NCI-H69 (cell line): ENCODE measurements around the gene FREM2.

Source experiments
- DNase-seq: peaks from one replicate; lab custom pipeline; 2025; lab: John Stamatoyannopoulos, UW

FREM2 gene, protein sequence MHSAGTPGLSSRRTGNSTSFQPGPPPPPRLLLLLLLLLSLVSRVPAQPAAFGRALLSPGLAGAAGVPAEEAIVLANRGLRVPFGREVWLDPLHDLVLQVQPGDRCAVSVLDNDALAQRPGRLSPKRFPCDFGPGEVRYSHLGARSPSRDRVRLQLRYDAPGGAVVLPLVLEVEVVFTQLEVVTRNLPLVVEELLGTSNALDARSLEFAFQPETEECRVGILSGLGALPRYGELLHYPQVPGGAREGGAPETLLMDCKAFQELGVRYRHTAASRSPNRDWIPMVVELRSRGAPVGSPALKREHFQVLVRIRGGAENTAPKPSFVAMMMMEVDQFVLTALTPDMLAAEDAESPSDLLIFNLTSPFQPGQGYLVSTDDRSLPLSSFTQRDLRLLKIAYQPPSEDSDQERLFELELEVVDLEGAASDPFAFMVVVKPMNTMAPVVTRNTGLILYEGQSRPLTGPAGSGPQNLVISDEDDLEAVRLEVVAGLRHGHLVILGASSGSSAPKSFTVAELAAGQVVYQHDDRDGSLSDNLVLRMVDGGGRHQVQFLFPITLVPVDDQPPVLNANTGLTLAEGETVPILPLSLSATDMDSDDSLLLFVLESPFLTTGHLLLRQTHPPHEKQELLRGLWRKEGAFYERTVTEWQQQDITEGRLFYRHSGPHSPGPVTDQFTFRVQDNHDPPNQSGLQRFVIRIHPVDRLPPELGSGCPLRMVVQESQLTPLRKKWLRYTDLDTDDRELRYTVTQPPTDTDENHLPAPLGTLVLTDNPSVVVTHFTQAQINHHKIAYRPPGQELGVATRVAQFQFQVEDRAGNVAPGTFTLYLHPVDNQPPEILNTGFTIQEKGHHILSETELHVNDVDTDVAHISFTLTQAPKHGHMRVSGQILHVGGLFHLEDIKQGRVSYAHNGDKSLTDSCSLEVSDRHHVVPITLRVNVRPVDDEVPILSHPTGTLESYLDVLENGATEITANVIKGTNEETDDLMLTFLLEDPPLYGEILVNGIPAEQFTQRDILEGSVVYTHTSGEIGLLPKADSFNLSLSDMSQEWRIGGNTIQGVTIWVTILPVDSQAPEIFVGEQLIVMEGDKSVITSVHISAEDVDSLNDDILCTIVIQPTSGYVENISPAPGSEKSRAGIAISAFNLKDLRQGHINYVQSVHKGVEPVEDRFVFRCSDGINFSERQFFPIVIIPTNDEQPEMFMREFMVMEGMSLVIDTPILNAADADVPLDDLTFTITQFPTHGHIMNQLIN (N-terminal part only)

DNA sequence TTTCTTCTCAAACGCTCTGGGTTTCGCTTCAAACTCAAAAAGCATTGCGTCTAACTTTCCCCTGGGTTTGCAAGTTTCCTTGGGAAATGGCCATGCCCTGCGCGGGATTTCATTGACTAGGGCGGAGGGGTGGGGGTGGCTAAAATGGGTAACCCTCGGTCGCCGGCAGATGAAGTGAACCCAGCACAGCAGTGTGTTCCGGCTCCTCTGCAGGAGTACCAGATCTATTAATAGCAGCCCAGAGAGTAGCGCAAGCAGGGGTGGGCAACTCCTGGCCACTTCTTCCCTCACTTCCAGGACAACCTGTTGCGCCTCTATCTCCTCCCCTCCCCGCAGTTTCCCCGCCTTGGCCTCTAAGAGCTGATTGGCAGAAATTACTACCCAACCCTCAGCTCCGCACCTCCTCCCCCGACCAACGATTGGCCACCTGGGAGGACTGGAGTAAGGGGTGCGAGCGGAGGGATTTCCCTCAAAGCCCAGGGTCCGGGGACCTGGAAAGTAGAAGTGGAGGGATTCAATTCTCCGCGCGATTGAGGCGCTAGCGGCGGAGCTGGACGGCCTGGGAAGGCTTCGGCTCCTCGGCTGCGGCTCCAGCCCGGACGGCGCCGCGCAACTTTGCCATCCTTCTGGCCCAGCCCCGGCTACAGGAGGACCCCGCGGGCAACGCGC, at the start of gene FREM2:
TSS of gene FREM2 (plus strand) at position 501 of the 669 bp plus-strand sequence. CDS start 268 bp downstream, outside the sequence.
- DNase-seq = peak; percentile 97

DNA sequence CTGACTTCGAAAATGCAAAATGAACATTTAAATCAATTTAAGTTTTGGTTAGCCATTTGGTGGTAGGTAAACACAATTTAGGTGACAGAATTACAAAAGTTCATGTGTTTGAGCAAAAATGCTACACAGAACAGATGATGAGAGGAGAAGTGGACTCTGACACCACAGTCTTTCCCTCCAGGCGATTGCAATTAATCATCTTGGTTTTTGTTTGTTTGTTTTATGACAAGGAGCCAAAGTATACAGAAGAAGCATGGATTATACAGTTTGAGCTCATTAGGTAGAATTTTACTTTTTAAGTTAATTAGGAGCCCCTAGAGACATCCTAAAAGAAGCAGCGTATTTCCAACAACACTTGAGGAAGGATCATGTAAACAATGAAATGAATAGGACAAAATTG, 49.3 kb upstream of the FREM2 start:
- DNase-seq = peak; percentile 90

DNA sequence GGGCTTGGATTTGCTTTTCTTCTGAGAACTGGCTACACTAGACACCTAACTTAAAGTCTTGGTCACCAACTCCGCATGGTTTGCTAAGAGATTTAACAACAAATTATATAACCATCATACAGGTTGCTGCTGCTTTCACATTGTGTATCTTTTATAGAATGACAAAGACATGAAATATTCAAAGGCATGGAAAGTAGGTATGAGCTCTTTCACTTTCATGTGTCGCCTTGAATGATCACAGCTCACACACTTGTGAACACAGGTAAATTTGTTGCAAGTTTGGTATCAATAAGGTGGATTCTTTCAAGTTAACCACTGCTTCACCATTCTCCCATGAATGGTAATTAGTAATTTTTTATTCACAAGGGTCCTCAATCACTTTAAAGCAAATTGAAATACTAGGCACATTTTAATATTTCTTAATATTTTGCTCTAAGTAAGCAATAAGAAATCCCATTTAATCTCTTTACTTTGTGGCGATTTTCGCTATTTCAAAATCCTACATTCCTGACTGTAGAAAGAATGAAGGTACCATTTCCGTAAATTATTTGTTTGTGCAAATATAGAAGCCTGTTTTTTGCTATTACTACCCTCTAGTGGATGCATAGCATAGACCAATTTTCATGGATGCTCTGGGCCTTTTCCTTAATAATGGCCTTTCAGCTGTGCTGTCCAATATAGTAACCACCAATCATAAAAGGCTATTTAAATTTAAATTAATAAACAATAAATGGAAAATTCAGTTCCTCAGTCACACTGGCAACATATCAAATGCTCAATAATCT, 45.5 kb upstream of the FREM2 start:
- peak; percentile 16 for DNase-seq

DNA sequence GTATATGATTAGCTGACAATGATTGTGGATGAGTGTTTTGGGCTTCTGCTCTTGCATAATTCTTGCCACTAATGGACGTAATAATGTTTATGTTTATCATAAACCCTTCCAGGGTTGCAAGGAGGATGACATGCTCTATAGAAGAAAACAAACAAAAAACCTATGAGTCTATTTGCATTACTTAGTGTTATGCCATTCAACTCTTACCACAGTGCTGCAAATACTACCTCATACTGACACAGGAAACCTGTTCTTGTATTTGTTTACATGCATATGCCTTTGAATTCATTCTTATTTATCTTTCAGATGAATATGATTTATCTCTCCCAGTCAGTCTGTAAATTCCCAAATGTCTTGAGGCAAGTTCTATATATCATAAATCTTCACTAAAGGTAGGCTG, 39.6 kb upstream of the FREM2 start:
- DNase-seq = peak; percentile 24

DNA sequence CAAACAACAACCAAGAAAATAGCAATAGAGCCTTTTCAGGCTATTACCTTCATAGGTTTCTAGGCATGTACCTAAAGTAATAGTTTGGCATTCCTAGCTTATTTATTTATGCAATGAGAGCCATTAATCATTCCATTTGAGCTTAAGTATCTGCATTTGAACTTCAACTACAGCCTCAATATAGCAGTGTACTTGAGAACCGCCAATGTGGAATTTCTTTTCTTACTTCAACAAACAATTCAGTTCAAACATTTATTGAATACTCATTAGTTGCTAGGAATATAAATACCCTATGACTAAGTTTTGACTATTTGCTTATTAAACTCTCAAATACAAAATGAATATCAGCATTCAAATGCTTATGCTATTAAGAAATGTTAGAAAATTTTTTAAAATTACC, 38.0 kb upstream of the FREM2 start:
- no peak for DNase-seq

DNA sequence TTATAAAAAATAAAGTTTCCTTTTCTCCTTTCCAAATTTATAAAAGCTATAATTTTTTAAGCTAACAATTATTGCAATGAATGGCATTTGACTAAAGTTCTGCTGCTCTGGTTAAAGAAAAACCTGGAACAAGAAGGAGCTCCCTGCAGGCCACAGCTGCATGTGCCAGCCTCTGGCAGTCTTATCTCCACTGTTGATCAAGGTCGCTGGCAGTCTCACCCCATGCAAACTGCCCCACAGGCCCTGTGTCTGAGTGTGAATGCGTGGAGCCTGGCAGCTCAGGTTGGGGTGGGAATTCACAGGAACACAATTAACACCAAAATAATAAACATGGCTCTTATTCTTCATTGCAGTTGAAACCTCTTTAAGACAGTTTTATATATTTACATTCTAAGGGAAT, 30.2 kb upstream of the FREM2 start:
- peak; percentile 20 for DNase-seq

DNA sequence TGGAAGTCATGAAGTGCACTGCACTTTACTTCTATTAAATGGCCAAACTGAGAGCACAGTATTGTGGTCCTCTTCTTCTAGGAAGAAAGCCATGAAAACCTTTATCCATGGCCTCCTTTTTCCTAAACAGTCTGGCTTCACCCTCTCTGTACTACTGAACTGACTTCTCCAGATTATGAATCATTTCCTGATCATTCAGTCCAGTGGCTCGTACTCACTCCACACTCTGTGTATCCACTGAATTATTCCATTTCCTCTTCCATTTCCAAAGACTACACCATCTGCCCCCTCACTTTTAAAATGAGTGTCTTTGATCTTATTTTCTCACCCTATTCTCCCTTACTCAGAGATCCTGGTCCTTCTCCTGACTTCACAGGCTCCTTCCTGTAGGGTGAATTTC, 29.7 kb upstream of the FREM2 start:
- DNase-seq = peak; percentile 4

DNA sequence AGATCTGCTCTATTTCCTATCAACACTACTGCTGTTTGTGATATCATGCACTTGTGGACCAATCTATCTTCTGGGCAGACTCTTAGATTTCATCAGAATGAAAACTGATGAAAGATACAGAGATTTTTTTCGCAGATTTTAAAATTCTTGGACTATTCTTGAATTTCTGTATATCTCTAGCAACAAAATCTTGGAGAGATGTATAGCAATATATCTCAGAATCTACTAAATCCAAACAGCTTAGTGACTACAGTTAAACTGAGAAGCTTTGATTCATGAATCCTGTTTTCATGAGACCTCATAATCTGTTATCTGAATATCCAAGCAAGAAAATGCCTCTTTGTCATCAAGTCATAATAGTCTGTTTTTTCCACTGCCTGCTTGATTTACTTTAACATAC, 28.0 kb upstream of the FREM2 start:
- no peak for DNase-seq

DNA sequence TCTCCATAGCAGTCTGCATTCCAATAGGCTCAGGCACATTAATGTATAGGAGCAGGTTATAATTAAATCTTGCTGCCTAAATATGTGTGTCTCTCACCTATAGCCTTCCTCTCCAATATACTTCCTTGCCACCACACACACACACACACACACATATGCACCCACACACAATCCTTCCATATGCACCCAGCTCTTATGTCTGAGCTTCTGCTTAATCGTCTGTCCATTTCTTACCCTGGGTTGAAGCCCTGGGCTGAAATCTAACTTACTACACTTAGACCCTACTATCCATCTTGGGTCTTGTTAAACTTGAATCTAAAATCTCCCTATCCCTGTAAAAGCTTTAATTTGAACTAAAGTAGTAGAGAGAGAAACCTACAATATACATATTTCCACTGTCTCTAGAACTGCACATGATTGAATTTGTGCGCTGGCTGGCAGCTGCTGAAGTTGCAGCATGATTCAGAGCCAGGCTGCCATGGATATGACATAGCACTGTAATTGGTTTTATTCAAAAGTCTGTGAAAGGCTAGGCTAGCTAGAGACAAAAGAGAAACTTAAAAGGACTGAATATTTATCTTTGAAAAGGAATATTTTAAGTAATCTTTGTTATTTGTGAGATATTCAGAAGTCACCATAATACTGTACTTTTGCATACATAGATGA, 25.7 kb upstream of the FREM2 start:
- peak; percentile 41 for DNase-seq

DNA sequence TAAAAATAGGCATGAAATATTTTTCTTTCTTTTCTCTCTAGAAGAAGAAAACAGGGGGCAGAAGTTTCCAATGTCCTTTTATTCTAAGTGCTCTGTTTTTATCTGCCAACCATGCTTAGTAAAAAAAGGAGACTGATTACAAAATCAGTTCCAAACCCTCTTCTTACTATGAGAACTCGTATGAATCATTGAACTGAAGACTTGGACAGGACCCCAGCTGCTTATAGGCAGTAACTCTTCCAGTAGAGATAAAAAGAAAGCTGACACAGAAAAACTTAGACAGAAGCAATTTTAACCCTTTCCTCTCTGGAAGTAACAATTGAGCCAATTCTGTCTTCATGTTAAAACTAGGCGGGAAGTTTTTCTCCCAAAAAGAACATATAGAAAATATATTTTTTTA, 24.5 kb upstream of the FREM2 start:
- DNase-seq = no peak

DNA sequence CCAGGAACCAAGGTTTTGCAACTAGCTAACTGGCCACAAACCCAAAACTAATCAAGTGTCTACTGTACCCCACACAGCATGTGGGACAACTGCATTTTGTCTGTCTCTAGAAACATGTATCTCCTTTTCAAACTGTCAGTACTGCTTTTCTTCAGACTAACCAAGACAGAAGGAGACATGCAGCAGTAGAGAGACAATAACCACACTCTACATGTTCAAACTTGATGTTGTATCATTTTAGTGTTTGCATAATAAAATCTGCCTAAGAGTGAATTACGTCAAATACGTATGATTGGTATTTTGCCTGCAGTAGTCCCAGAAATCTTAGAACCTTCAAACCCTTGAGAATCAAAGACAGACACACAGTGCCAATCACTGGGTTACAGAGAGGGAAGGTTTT, 22.0 kb upstream of the FREM2 start:
- no peak for DNase-seq

DNA sequence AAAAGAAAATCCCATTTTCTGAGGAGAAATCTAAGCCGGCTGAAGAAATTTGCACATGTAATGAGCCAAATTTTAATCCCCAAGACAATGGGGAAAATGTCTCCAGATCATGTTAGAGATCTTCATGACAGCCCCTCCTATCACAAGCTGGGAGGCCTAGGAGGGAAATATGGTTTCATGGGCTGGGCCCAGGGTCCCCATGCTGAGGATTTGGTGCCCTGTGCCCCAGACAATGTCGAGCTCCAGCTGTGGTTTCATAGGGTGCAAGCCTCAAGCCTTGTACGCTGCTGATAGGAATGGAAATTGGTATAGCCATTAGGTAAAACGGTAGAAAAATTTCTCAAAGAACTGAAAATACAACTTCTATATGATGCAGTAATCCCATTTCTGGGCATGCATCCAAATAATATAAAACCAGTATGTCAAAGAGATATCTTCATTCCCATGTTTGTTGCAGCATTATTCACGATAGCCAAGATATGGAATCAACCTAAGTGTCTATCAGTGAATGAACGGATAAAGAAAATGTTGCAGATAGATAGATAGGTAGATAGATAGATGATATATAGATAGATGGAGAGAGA, 19.3 kb upstream of the FREM2 start:
- no peak for DNase-seq

DNA sequence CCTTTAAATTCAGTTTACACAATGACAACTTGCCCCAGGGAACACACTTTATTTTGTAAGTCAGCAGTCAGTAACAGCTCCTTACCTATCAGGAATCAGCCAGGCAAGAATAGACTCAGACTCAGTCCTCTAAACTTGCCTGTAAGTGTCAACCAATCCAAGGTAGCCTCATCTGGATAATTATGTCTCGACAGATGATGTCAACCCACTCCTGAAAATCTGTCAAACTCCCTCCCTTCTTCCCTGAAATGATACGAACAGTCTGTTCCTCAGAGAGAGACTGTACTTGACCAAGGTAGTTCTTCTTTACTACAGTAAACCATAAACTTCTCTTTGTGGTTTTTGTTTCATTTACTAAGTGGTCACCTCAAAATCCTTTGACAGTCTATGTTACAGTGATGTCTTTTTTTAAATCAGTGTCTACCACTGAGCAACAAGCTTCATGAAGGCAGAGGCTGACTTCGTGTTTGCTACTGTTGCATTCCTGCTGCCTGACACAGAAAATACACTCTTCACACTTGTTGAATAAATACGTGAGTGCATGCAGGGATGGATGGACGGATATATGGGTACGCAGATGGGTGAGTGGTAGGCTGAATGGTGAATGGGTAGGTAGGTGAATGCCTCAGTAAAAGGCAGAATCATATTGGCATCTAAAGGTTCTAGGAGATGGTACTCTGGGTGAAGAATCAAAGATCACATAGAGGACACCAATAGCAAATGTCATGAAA, 17.5 kb upstream of the FREM2 start:
- DNase-seq = no peak

DNA sequence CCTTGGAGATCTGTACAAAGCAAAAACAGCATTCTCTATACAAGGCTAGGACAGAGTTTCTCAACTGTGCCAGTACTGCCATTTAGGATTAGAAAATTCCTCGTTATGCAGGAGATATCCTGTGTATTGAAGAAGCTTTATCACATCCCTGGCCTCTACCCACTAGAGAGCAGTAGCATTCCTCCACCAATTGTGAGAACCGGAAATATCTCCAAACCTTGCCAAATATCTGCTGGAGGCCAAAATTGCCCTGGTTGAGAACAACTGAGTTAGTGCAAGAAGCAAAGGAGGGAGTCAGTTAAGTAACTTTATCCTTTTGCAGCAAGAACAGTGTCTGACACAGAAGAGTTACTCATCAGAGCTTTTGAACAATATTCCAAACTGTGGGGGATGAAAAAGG, 16.2 kb upstream of the FREM2 start:
- no peak for DNase-seq

DNA sequence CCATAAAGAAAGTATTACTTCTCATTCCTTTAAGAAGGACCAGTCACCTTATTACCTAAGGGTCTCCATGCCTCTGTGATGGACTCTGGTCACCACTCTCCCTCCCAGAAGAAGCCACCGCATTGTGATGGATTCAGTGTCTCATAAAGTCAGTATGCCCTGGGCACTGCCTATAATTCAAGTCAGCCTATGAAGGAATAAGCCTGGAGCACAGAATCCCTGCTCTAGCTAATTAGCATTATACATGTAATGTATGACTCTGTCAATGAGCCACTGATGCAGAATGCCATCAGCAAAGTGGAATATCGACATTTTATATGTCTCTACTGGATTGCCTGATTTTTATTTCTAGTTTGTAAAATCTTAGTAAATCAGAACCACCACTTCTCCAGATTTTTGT, 14.9 kb upstream of the FREM2 start:
- no peak for DNase-seq

DNA sequence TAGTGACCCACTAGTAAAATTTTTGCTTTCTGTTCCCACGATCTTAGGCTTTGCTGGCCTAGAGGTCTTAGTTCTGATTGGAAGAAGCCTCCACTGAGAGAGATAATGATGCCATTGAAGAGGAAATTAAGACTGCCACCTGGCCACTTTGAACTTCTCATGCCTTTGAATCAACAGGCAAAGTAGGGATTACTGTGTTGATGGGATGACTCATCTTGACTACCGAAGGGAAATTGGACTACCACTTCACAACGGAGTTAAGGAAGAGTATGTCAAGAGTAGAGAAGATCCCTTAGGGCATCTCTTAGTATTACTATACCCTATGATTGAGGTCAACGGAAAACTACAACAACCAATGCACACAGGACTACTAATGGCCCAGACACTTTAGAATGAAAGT, 12.7 kb upstream of the FREM2 start:
- peak; percentile 43 for DNase-seq

DNA sequence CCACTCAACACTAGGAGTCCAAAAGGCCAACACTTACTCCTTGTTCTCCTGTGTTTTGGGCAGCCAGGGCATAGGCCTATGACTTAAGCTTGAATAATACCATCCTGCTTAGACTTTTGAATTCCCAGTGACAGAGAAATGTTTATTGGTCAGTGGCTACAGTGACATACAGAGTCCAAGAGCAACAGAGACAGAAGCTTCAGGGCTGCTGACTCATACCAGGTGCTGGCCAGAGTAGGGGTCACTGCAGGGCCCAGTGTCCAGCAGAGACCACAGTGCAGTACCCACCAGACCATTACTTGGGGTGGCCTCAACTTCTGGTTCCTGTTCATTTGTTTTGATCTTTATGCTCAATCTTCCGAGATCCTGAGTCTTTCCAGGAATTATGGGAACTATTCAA, 6.0 kb upstream of the FREM2 start:
- DNase-seq = no peak

DNA sequence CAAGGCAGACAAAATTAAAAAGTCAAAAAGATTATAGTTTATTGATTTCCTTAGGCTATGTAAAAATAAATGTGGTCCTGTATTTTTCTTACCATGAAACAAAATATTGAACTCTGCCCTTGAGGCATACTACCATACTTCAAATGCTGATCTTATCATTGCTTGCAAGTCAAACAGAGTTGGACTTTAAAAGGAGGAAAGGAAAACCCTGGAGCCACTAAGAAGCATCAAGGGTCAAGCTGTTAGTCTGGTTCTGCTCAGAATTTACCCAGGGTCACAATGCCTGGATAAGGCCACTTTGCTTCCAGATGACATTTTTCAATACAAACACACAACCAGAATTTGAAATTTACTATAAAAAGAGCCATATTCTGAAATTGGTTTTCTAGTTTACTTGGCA, 2.2 kb upstream of the FREM2 start:
- no peak for DNase-seq

DNA sequence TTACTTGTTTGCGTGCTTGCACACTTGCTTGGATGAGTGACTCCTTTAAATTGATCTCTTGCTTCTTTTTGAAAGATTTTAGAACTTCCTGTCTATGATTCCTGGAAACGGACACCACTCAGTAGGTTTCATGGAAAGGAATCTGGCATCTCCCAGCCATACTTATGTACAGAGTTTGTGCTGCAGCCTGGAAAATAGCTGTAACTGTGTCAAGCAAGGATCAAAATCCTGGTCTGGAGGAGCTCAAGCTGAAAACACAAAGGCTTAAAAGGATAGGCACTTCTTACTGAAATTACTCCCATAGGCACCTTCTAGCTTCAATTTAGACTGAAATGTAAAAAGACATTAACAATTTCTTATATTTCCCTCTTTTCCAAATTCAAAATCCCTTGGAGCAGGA, 1.4 kb upstream of the FREM2 start:
- DNase-seq = peak; percentile 53
